NCI-H2107 treated with DMSO at 0.1 percent for 48 hours (cell line): ENCODE data around the gene FBXW7.

Experiments
- DNase-seq: peaks from one replicate; lab custom pipeline; 2025; ENCODE audit not compliant: unreplicated experiment; lab: John Stamatoyannopoulos, UW

Gene FBXW7

GRCh38 chr4:152513078-152513477, 22.8 kb downstream of the FBXW7 start:
- DNase-seq = no peak

- no peak for DNase-seq
These were observed 23.4 kb downstream of the FBXW7 start for GRCh38 chr4:152512483-152512882.

- DNase-seq = no peak
These were observed 25.3 kb downstream of the FBXW7 start for GRCh38 chr4:152510349-152511147.

GRCh38 chr4:152509595-152510225, 26.2 kb downstream of the FBXW7 start:
- DNase-seq = no peak

GRCh38 chr4:152508818-152509217, 27.1 kb downstream of the FBXW7 start:
- no peak for DNase-seq

- no peak for DNase-seq
These were observed 27.5 kb downstream of the FBXW7 start for GRCh38 chr4:152508386-152508785.

- no peak for DNase-seq
These were observed 32.1 kb downstream of the FBXW7 start for GRCh38 chr4:152503653-152504290.

GRCh38 chr4:152501846-152502536, 33.9 kb downstream of the FBXW7 start:
- DNase-seq = no peak

- peak; percentile 15 for DNase-seq
These were observed 35.0 kb downstream of the FBXW7 start for GRCh38 chr4:152500800-152501434.

GRCh38 chr4:152500275-152500674, 35.6 kb downstream of the FBXW7 start:
- DNase-seq = no peak

GRCh38 chr4:152499344-152499743, 36.5 kb downstream of the FBXW7 start:
- DNase-seq = no peak

GRCh38 chr4:152494020-152494419, 41.9 kb downstream of the FBXW7 start:
- DNase-seq = no peak

GRCh38 chr4:152488246-152488645, 47.6 kb downstream of the FBXW7 start:
- DNase-seq = no peak

- no peak for DNase-seq
These were observed 49.2 kb downstream of the FBXW7 start for GRCh38 chr4:152486429-152487389.

- DNase-seq = no peak
These were observed 50.1 kb downstream of the FBXW7 start for GRCh38 chr4:152485726-152486276.

GRCh38 chr4:152482211-152482610, 53.7 kb downstream of the FBXW7 start:
- DNase-seq = no peak

- no peak for DNase-seq
These were observed 55.0 kb downstream of the FBXW7 start for GRCh38 chr4:152480901-152481300.

- DNase-seq = no peak
These were observed 55.6 kb downstream of the FBXW7 start for GRCh38 chr4:152480326-152480725.

- no peak for DNase-seq
These were observed 56.4 kb downstream of the FBXW7 start for GRCh38 chr4:152479428-152480026.
